Esophagus muscularis mucosa (tissue), 3 donors: ENCODE data around the gene PSMB7.

Experiments used
- CTCF ChIP-seq, 3 experiments: fragments of 200-600 bp in 2 of 3; fragments of 450-650 bp in 1 of 3; sonication (generic) in 2 of 3; IDR thresholded peaks; one replicate each; pipeline ENCODE4 v1.5.1; 2017 to 2019; ENCODE audit warnings: antibody characterized with exemption in 3 of 3, mild to moderate bottlenecking in 2 of 3, moderate library complexity in 1 of 3
- POLR2AphosphoS5 ChIP-seq, 2 donors: sonication (generic); formaldehyde crosslinking; IDR thresholded peaks; one replicate each; pipeline ENCODE4 v1.6.1; 2017; ENCODE audit warnings: antibody characterized with exemption in 2 of 2

GRCh38 chr9:124385623-124386022 is 29.6 kb downstream of the PSMB7 start:
- TF ChIP-seq CTCF (IDR thresholded peaks at IDR 0.05) (no peak), POLR2AphosphoS5 (IDR thresholded peaks at IDR 0.05) (no peak)
